Kidney (tissue), 14 donors: Measurements from ENCODE around the gene CHRNA3. TPM values are rescaled to one million over a fixed set of nuclear protein-coding genes. Genes with fewer than 3 reads are reported as not detected.

Source experiments
- DNase-seq, 5 donors: peaks; one replicate each; pipeline ENCODE4 v3.0.0-alpha.2; 2013 to 2020
- FAIRE-seq: peaks from 2 replicates; lab custom pipeline; 2012; peaks lifted over from hg19 to GRCh38; lab: Jason Lieb, UNC
- H3K27ac ChIP-seq, 2 donors: one replicate each; pipeline ENCODE4 v1.7.0; 2013; ENCODE audit warnings: low read depth in 2 of 2, low read length in 2 of 2, inconsistent platforms in 1 of 2
- H3K27me3 ChIP-seq: one replicate; pipeline ENCODE4 v1.7.1; 2013; ENCODE audit warnings: low read length, inconsistent platforms; ENCODE audit not compliant: control insufficient read depth, insufficient read depth
- H3K36me3 ChIP-seq, 3 donors: one replicate each; pipeline versions ENCODE4 v1.7.0 to v1.7.1; 2013; ENCODE audit warnings: low read length in 3 of 3, control low read depth in 1 of 3, inconsistent platforms in 1 of 3; ENCODE audit not compliant: insufficient read depth in 3 of 3, control insufficient read depth in 2 of 3
- H3K4me1 ChIP-seq, 3 donors: one replicate each; pipeline versions ENCODE4 v1.7.0 to v1.7.1; 2013; ENCODE audit warnings: low read length in 3 of 3, inconsistent platforms in 1 of 3, low read depth in 1 of 3; ENCODE audit not compliant: control insufficient read depth in 2 of 3, insufficient read depth in 2 of 3
- H3K4me3 ChIP-seq, 3 donors: one replicate each; pipeline versions ENCODE4 v1.7.0 to v1.8.1; 2013; ENCODE audit warnings: low read length in 3 of 3, control low read depth in 1 of 3, inconsistent platforms in 1 of 3
- H3K9ac ChIP-seq, 3 donors: one replicate each; pipeline versions ENCODE4 v1.7.0 to v1.7.1; 2013; ENCODE audit warnings: low read length in 3 of 3, control low read depth in 1 of 3, inconsistent platforms in 1 of 3
- H3K9me3 ChIP-seq, 3 donors: one replicate each; pipeline versions ENCODE4 v1.7.0 to v1.7.1; 2013; ENCODE audit warnings: low read length in 3 of 3, control low read depth in 1 of 3, inconsistent platforms in 1 of 3; ENCODE audit not compliant: control insufficient read depth in 2 of 3, insufficient read depth in 1 of 3
- CTCF ChIP-seq: IDR thresholded peaks from 3 replicates; pipeline ENCODE4 v1.5.1; 2012; ENCODE audit warnings: mild to moderate bottlenecking, moderate library complexity, borderline replicate concordance; ENCODE audit not compliant: insufficient read depth; ENCODE audit errors: extremely low read depth
- intact Hi-C: fragments of 100-400 bp; cut with DNase I; formaldehyde crosslinking; loops from one replicate; pipeline ENCODE4 v1.11.1; 2022
- polyA plus RNA-seq: library from polyadenylated mRNA; stranded (reverse); fragments of 350-450 nt; fragmentation: Illumina TruSeq; extraction: RNeasy Lipid Tissue Mini Kit (QIAGEN cat#74804); gene quantifications from one replicate; pipeline ENCODE4 v1.2.3, GENCODE V29; 2014; ENCODE audit warnings: low read depth, low replicate concordance; ENCODE audit not compliant: insufficient read depth
- total RNA-seq: library from RNA; stranded (reverse); fragmentation: NEBNext Ultra II Directional; extraction: Animal tissue kit (Norgen Biotek cat#: 25700); gene quantifications from one replicate; pipeline ENCODE4 v1.2.1, GENCODE V29; 2021
- donor health status: control.
- donor health status: control.
- donor health status: control.
- donor health status: control.
- donor health status: control.
- donor health status: DM: yes; HTN: yes; CAD: no.
- donor health status: Normal renal cell carcinoma (clear cell type).

CHRNA3 gene
- total and polyA plus RNA-seq, 2 donors from 2014 or later: not detected

- Histone ChIP-seq H3K4me3 (no peak overlapping the region), H3K9me3 (no peaks in the 10 kb centered on the region), H3K27ac (no peak overlapping the region), H3K36me3 (no peaks in the 10 kb centered on the region), H3K4me1 (no peaks in the 10 kb centered on the region), H3K9ac (no peak overlapping the region), H3K27me3 (peaks cover 2% of the 10 kb centered on the region)
- TF ChIP-seq CTCF: no peak
- FAIRE-seq: no peak
- no peak for DNase-seq
- intact Hi-C loops: loop anchor here (5.0 kb wide), 1 partner anchor 88 kb away; no protein-coding TSS in a partner anchor
Observed at GRCh38 chr15:78623786-78624497, 3.1 kb upstream of the CHRNA3 start.

GRCh38 chr15:78621810-78622402 lies 1.1 kb upstream of the CHRNA3 start:
- no peaks in the 10 kb centered on the region for H3K4me1 ChIP-seq
- no peaks in the 10 kb centered on the region for H3K9me3 ChIP-seq
- no peak for DNase-seq
- intact Hi-C loops: loop anchor here (5.0 kb wide), 1 partner anchor 90 kb away; no protein-coding TSS in a partner anchor
- H3K4me3 ChIP-seq: no peak overlapping the region
- H3K27me3 ChIP-seq: peaks cover 3% of the 10 kb centered on the region
- no peak overlapping the region for H3K9ac ChIP-seq
- FAIRE-seq: no peak
- H3K36me3 ChIP-seq: no peaks in the 10 kb centered on the region
- no peak overlapping the region for H3K27ac ChIP-seq
- no peak for TF ChIP-seq CTCF

- FAIRE-seq (no peak), DNase-seq (peak in 4 of 5 donors; percentile 60 to 72 (median 66))
- no peaks in the 10 kb centered on the region for H3K36me3 ChIP-seq
- TF ChIP-seq CTCF: no peak
- no peak overlapping the region for H3K9ac ChIP-seq
- no peaks in the 10 kb centered on the region for H3K4me1 ChIP-seq
- peaks cover 3% of the 10 kb centered on the region for H3K27me3 ChIP-seq
- no peaks in the 10 kb centered on the region for H3K9me3 ChIP-seq
- intact Hi-C loops: loop anchor here (5.0 kb wide), 1 partner anchor 92 kb away; no protein-coding TSS in a partner anchor
- H3K27ac ChIP-seq: no peak overlapping the region
- peak overlapping the region in 1 of 3 donors; percentile 1 for H3K4me3 ChIP-seq
Observed at GRCh38 chr15:78620021-78620526, 722 bp downstream of the CHRNA3 start.
